Epithelial cell of proximal tubule (primary cell): ENCODE measurements around the gene GNG14. TPM values are rescaled to one million over a fixed set of nuclear protein-coding genes. Genes with fewer than 3 reads are reported as not detected.

ENCODE experiments used
- DNase-seq: peaks from one replicate; pipeline ENCODE4 v3.0.0-alpha.2; 2011; ENCODE audit warnings: low read depth
- H3K4me3 ChIP-seq: 2 replicates; pipeline ENCODE4 v1.5.1; 2011; ENCODE audit warnings: low read depth, mild to moderate bottlenecking, low read length
- CTCF ChIP-seq: conservative IDR thresholded peaks from 2 replicates; pipeline ENCODE4 v1.5.1; 2012; ENCODE audit warnings: low read depth, mild to moderate bottlenecking, low read length
- total RNA-seq: library from RNA; depleted of rRNA; stranded (reverse); fragments of >200 nt; gene quantifications from 2 replicates; pipeline ENCODE4 v1.2.3, GENCODE V29; 2015

GNG14 gene
- total RNA-seq, 1 donor from 2014 or later = not detected

- no peak overlapping the region for H3K4me3 ChIP-seq
- DNase-seq = no peak
- peak; percentile 8 for TF ChIP-seq CTCF
Measured at GRCh38 chr19:12657966-12658365, 29.8 kb upstream of the GNG14 start.

- DNase-seq = no peak
- no peak overlapping the region for H3K4me3 ChIP-seq
- TF ChIP-seq CTCF = no peak
Measured at GRCh38 chr19:12660980-12661379, 26.8 kb upstream of the GNG14 start.

- DNase-seq = no peak
- no peak overlapping the region for H3K4me3 ChIP-seq
- no peak for TF ChIP-seq CTCF
Measured at GRCh38 chr19:12664406-12665280, 23.2 kb upstream of the GNG14 start.

- no peak for TF ChIP-seq CTCF
Measured at GRCh38 chr19:12665281-12665573, 22.6 kb upstream of the GNG14 start.

GRCh38 chr19:12665671-12666264 lies 22.0 kb upstream of the GNG14 start:
- no peak for TF ChIP-seq CTCF
- H3K4me3 ChIP-seq = peak overlapping the region; percentile 94
- DNase-seq = no peak

More at GRCh38 chr19:12665281-12665573, 22.6 kb upstream of the GNG14 start:
- H3K4me3 ChIP-seq = no peak overlapping the region
- no peak for DNase-seq

GRCh38 chr19:12666265-12667048 lies 21.3 kb upstream of the GNG14 start, which contains the start of the genes MAN2B1 and WDR83:
Gene MAN2B1, minus strand, starts transcription at chr19:12666742. Its CDS starts 41 bp downstream, at chr19:12666701.
Gene WDR83, plus strand, starts transcription at chr19:12666807. Its CDS starts 2,984 bp downstream, at chr19:12669791.
- peak within 1 kb of the TSS; percentile 94 for H3K4me3 ChIP-seq
- TF ChIP-seq CTCF = no peak
- DNase-seq = no peak
